SK-N-SH (cell line): ENCODE results near the gene LMO7. TPM values are rescaled to one million over a fixed set of nuclear protein-coding genes. Genes with fewer than 3 reads are reported as not detected.
"Not testable (repeated sequence)": the region's sequence is repeated elsewhere in the genome, so short reads cannot be mapped to it uniquely, and the experiment has no call there.

Experiments used
- CTCF ChIA-PET: fragments of 300-600, 350-600 bp; formaldehyde crosslinking; extraction: SDS; loops from one replicate; lab custom pipeline; 2021; lab: Yijun Ruan, JAX
- POLR2A ChIA-PET: fragments of 350-600 bp; sonication (Branson Sonifier 250); formaldehyde crosslinking; extraction: SDS; loops from one replicate; lab custom pipeline; 2020; ENCODE audit warnings: antibody characterized with exemption, inconsistent platforms; lab: Yijun Ruan, JAX
- DNase-seq: peaks from one replicate; pipeline ENCODE4 v3.0.0; 2012
- H2AFZ ChIP-seq: fragments of 200-600 bp; sonication (generic); 2 replicates; pipeline ENCODE4 v1.8.1; 2016; ENCODE audit warnings: antibody characterized with exemption, mild to moderate bottlenecking, low read depth
- H3F3A ChIP-seq: fragments of 200-600 bp; sonication (generic); replicated peaks from 2 replicates; pipeline ENCODE3; 2016; ENCODE audit warnings: antibody characterized with exemption, mild to moderate bottlenecking; ENCODE audit not compliant: insufficient read depth
- H3K27ac ChIP-seq, 2 experiments: fragments of 200-500 bp in 1 of 2; fragments of 200-600 bp in 1 of 2; sonication (Bioruptor generic) in 1 of 2; sonication (generic), shearing (Covaris generic) in 1 of 2; 2 replicates each; pipeline versions ENCODE4 v1.5.1 to v1.6.1; 2014 to 2016; ENCODE audit warnings: low read depth in 2 of 2, inconsistent platforms in 1 of 2, low read length in 1 of 2, mild to moderate bottlenecking in 1 of 2, mixed read lengths in 1 of 2
- H3K27me3 ChIP-seq: fragments of 200-600 bp; sonication (generic), shearing (Covaris generic); 2 replicates; pipeline ENCODE4 v1.6.1; 2016; ENCODE audit warnings: mixed run types; ENCODE audit not compliant: insufficient read depth
- H3K36me3 ChIP-seq, 2 experiments: fragments of 200-500 bp in 1 of 2; fragments of 200-600 bp in 1 of 2; sonication (Bioruptor generic) in 1 of 2; sonication (generic) in 1 of 2; replicated peaks in 1 of 2; 2 replicates each; pipeline versions ENCODE3 to v1.5.1; 2014 to 2016; ENCODE audit warnings: low read length in 1 of 2, mild to moderate bottlenecking in 1 of 2; ENCODE audit not compliant: insufficient read depth in 2 of 2, control insufficient read depth in 1 of 2
- H3K4me1 ChIP-seq, 2 experiments: fragments of 200-500 bp in 1 of 2; fragments of 200-600 bp in 1 of 2; sonication (Bioruptor generic) in 1 of 2; sonication (generic), shearing (Covaris generic) in 1 of 2; 2 replicates each; pipeline versions ENCODE4 v1.5.1 to v1.6.1; 2014 to 2016; ENCODE audit warnings: low read depth in 1 of 2, low read length in 1 of 2, mixed run types in 1 of 2; ENCODE audit not compliant: insufficient read depth in 2 of 2, control insufficient read depth in 1 of 2
- H3K4me2 ChIP-seq: fragments of 200-600 bp; sonication (generic), shearing (Covaris generic); 2 replicates; pipeline ENCODE4 v1.6.1; 2017; ENCODE audit warnings: mixed run types
- H3K4me3 ChIP-seq, 2 experiments: fragments of 200-500 bp in 1 of 2; fragments of 200-600 bp in 1 of 2; sonication (Bioruptor generic) in 1 of 2; sonication (generic), shearing (Covaris generic) in 1 of 2; 2 replicates each; pipeline versions ENCODE4 v1.5.1 to v1.8.1; 2014 to 2016; ENCODE audit warnings: low read depth in 2 of 2, inconsistent platforms in 1 of 2, low read length in 1 of 2, mild to moderate bottlenecking in 1 of 2, mixed read lengths in 1 of 2, moderate library complexity in 1 of 2
- H3K79me2 ChIP-seq: fragments of 200-600 bp; sonication (generic); 2 replicates; pipeline ENCODE4 v1.8.1; 2017; ENCODE audit warnings: mild to moderate bottlenecking; ENCODE audit not compliant: insufficient read depth
- H3K9ac ChIP-seq: fragments of 200-600 bp; sonication (generic); 2 replicates; pipeline ENCODE4 v1.6.1; 2017; ENCODE audit warnings: mixed run types
- H3K9me2 ChIP-seq: fragments of 200-600 bp; sonication (generic); 2 replicates; pipeline ENCODE4 v1.6.1; 2017; ENCODE audit warnings: mixed run types
- H3K9me3 ChIP-seq: fragments of 200-600 bp; sonication (generic); 2 replicates; pipeline ENCODE4 v1.6.1; 2017; ENCODE audit warnings: mixed run types, mild to moderate bottlenecking, moderate library complexity
- H4K20me1 ChIP-seq: fragments of 200-600 bp; sonication (generic); 2 replicates; pipeline ENCODE4 v1.6.1; 2017; ENCODE audit warnings: mild to moderate bottlenecking, mixed run types; ENCODE audit not compliant: insufficient read depth
- CTCF ChIP-seq: fragments of 200-600 bp; sonication (generic); IDR thresholded peaks from 2 replicates; pipeline ENCODE4 v1.6.1; 2017; ENCODE audit warnings: antibody characterized with exemption, mild to moderate bottlenecking, moderate library complexity
- EP300 ChIP-seq, 2 experiments: IDR thresholded peaks; 2 replicates each; pipeline versions ENCODE4 v1.4.0 to v1.6.1; 2012; ENCODE audit warnings: borderline replicate concordance in 1 of 2, low read depth in 1 of 2, low read length in 1 of 2
- MXI1 ChIP-seq: IDR thresholded peaks from 2 replicates; pipeline ENCODE4 v1.6.1; 2012; ENCODE audit warnings: mild to moderate bottlenecking, low read depth, low read length, improper control_type of control experiment
- NFIC ChIP-seq: IDR thresholded peaks from 2 replicates; pipeline ENCODE4 v1.4.0; 2012; ENCODE audit warnings: borderline replicate concordance
- SIN3A ChIP-seq: IDR thresholded peaks from 2 replicates; pipeline ENCODE4 v1.6.1; 2012; ENCODE audit warnings: low read depth, mild to moderate bottlenecking, low read length, moderate library complexity, borderline replicate concordance
- TAF1 ChIP-seq: IDR thresholded peaks from 2 replicates; pipeline ENCODE4 v1.6.1; 2012; ENCODE audit warnings: low read depth, mild to moderate bottlenecking, low read length, moderate library complexity, borderline replicate concordance
- USF1 ChIP-seq: IDR thresholded peaks from 2 replicates; pipeline ENCODE4 v1.4.0; 2012; ENCODE audit warnings: low read depth, borderline replicate concordance
- YY1 ChIP-seq: IDR thresholded peaks from 2 replicates; pipeline ENCODE4 v1.4.0; 2012; ENCODE audit warnings: low read depth, mild to moderate bottlenecking
- WGBS: methylation state at CpG from one replicate; pipeline ENCODE4 v1.1.6; 2017; ENCODE audit warnings: low lambda C conversion rate; 5-methylcytosine and 5-hydroxymethylcytosine counted together
- polyA plus RNA-seq, 3 experiments: library from polyadenylated mRNA; depleted of rRNA; stranded (reverse); fragments of >200 nt; gene quantifications; 2 replicates each; pipeline ENCODE4 v1.2.3, GENCODE V29; 2012

The LMO7 gene
- polyA plus RNA-seq, 1 of the 3 experiments (the other 2 are of a cell fraction) = 83.6 TPM

- 98% methylated on average over 2 of the region's 2 CpGs for WGBS
- Histone ChIP-seq H3K79me2 (peaks cover 98% of the 10 kb centered on the region), H3K27ac (peak overlapping the region in 1 of 2 experiments; percentile 56; a peak in 2 of 4 replicates)
- no peak for TF ChIP-seq USF1
- no peak for TF ChIP-seq CTCF
- TF ChIP-seq SIN3A = no peak
- no peak for TF ChIP-seq MXI1
- no peak for TF ChIP-seq NFIC
- TF ChIP-seq TAF1 = no peak
- TF ChIP-seq, all 33 proteins: peak for 0
- Histone ChIP-seq H3K9ac (no peak overlapping the region), H3K9me3 (no peaks in the 10 kb centered on the region), H3K4me2 (no peak overlapping the region; the same call in 1 of the 2 replicates), H3K4me1 (peaks cover 0 to 23% of the 10 kb centered on the region in 2 experiments; a peak in 3 of 4 replicates), H2AFZ (no peak overlapping the region), H3K36me3 (peaks cover 0 to 59% of the 10 kb centered on the region in 2 experiments), H3K27me3 (no peaks in the 10 kb centered on the region), H3K9me2 (no peaks in the 10 kb centered on the region), H4K20me1 (peaks cover 79% of the 10 kb centered on the region), H3K4me3 (no peak overlapping the region), H3F3A (peaks cover 50% of the 10 kb centered on the region)
- POLR2A ChIA-PET = no interaction called here
- no peak for DNase-seq
- CTCF ChIA-PET = interaction anchor here (0.7 to 1.5 kb wide), 2 partner anchors 20 to 44 kb away, joined by 3 to 8 read pairs; no protein-coding TSS in a partner anchor
These were observed 103.2 kb downstream of the LMO7 start for GRCh38 chr13:75739244-75739868.

GRCh38 chr13:75740031-75740430 is 103.9 kb downstream of the LMO7 start:
- H3F3A ChIP-seq = peaks cover 56% of the 10 kb centered on the region
- H3K79me2 ChIP-seq = peaks cover 98% of the 10 kb centered on the region
- H4K20me1 ChIP-seq = peaks cover 80% of the 10 kb centered on the region
- no peak for DNase-seq
- no peaks in the 10 kb centered on the region for H3K27me3 ChIP-seq
- H3K27ac ChIP-seq = peak overlapping the region in 1 of 2 experiments; percentile 56; a peak in 2 of 4 replicates
- peaks cover 0 to 57% of the 10 kb centered on the region in 2 experiments for H3K36me3 ChIP-seq
- WGBS = 98% methylated on average over 4 of the region's 4 CpGs
- peaks cover 0 to 23% of the 10 kb centered on the region in 2 experiments; a peak in 3 of 4 replicates for H3K4me1 ChIP-seq
- H2AFZ ChIP-seq = no peak overlapping the region
- ChIA-PET POLR2A (no interaction called here), CTCF (no interaction called here)
- TF ChIP-seq EP300 (IDR thresholded peaks at IDR 0.05; ENCODE audit: borderline replicate concordance in 1 of 2, low read depth in 1 of 2, low read length in 1 of 2) (no peak), YY1 (no peak)
- H3K4me2 ChIP-seq = no peak overlapping the region
- H3K4me3 ChIP-seq = no peak overlapping the region
- no peak overlapping the region for H3K9ac ChIP-seq
- H3K9me2 ChIP-seq = no peaks in the 10 kb centered on the region
- no peaks in the 10 kb centered on the region for H3K9me3 ChIP-seq

GRCh38 chr13:75743072-75743471 is 106.9 kb downstream of the LMO7 start:
- CTCF ChIA-PET = interaction anchor here (1.4 kb wide), 1 partner anchor 17 kb away, joined by 5 read pairs; no protein-coding TSS in a partner anchor
- Histone ChIP-seq H3K36me3 (peaks cover 0 to 46% of the 10 kb centered on the region in 2 experiments), H3K79me2 (peaks cover 100% of the 10 kb centered on the region), H3K4me1 (peaks cover 0 to 19% of the 10 kb centered on the region in 2 experiments; a peak in 2 of 4 replicates), H4K20me1 (peaks cover 82% of the 10 kb centered on the region), H3F3A (peaks cover 72% of the 10 kb centered on the region)
- H3K4me3 ChIP-seq, H3K9me3 ChIP-seq, H3K9me2 ChIP-seq, POLR2A ChIA-PET, H3K9ac ChIP-seq, H2AFZ ChIP-seq, H3K4me2 ChIP-seq, H3K27ac ChIP-seq, H3K27me3 ChIP-seq, DNase-seq: not testable (repeated sequence)
- 97% methylated on average over 1 of the region's 1 CpG for WGBS
